AG04450 (cell line): ENCODE results near the gene IL1RL2. TPM values are rescaled to one million over a fixed set of nuclear protein-coding genes. Genes with fewer than 3 reads are reported as not detected.

ENCODE experiments used
- CTCF ChIA-PET: fragments of 300-600, 350-600 bp; formaldehyde crosslinking; extraction: SDS; loops from one replicate; lab custom pipeline; 2022; ENCODE audit warnings: antibody characterized with exemption, inconsistent platforms; lab: Charles Lee
- POLR2A ChIA-PET: fragments of 350-600 bp; formaldehyde crosslinking; extraction: SDS; loops from one replicate; lab custom pipeline; 2021; ENCODE audit warnings: antibody characterized with exemption, inconsistent platforms; lab: Yijun Ruan, JAX
- DNase-seq: peaks from one replicate; pipeline ENCODE4 v3.0.0-alpha.2; 2011; ENCODE audit warnings: low read depth, low spot score
- H3K27ac ChIP-seq: one replicate; pipeline ENCODE4 v1.5.1; 2012; ENCODE audit warnings: low read depth, low read length, control low read depth
- H3K27me3 ChIP-seq: one replicate; pipeline ENCODE4 v1.6.0; 2012; ENCODE audit warnings: low read length; ENCODE audit not compliant: control insufficient read depth, insufficient read depth
- H3K4me3 ChIP-seq: 2 replicates; pipeline ENCODE4 v1.5.1; 2011; ENCODE audit warnings: mild to moderate bottlenecking, low read depth, low read length, control low read depth
- H3K9me3 ChIP-seq: 2 replicates; pipeline ENCODE4 v1.5.1; 2012; ENCODE audit warnings: low read length; ENCODE audit not compliant: control insufficient read depth, insufficient read depth
- polyA plus RNA-seq: library from polyadenylated mRNA; depleted of rRNA; stranded (reverse); fragments of >200 nt; gene quantifications from 2 replicates; pipeline ENCODE4 v1.2.3, GENCODE V29; 2011
- TF ChIP-seq, protein P1 (sequence below): IDR thresholded peaks from 2 replicates; pipeline ENCODE4 v1.5.1; 2011; ENCODE audit warnings: low read depth, low read length, control low read depth, inconsistent platforms

The IL1RL2 gene
- polyA plus RNA-seq, 1 experiment: 0.72 TPM

GRCh38 chr2:102245266-102246151 is 58.7 kb downstream of the IL1RL2 start:
- CTCF ChIA-PET: interaction anchor here (0.6 to 3.5 kb wide), 5 partner anchors 108 to 225 kb away, joined by 3 to 17 read pairs (median 4); partner anchors contain the start of gene IL18R1
- TF ChIP-seq, protein P1, sequence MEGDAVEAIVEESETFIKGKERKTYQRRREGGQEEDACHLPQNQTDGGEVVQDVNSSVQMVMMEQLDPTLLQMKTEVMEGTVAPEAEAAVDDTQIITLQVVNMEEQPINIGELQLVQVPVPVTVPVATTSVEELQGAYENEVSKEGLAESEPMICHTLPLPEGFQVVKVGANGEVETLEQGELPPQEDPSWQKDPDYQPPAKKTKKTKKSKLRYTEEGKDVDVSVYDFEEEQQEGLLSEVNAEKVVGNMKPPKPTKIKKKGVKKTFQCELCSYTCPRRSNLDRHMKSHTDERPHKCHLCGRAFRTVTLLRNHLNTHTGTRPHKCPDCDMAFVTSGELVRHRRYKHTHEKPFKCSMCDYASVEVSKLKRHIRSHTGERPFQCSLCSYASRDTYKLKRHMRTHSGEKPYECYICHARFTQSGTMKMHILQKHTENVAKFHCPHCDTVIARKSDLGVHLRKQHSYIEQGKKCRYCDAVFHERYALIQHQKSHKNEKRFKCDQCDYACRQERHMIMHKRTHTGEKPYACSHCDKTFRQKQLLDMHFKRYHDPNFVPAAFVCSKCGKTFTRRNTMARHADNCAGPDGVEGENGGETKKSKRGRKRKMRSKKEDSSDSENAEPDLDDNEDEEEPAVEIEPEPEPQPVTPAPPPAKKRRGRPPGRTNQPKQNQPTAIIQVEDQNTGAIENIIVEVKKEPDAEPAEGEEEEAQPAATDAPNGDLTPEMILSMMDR: 0 out of 2 replicates have a peak, but pooled peaks have one; percentile 17
- H3K27ac ChIP-seq: no peak overlapping the region
- POLR2A ChIA-PET: no interaction called here
- peaks cover 6% of the 10 kb centered on the region; the same call in 1 of the 2 replicates for H3K9me3 ChIP-seq
- H3K4me3 ChIP-seq: no peak overlapping the region
- no peaks in the 10 kb centered on the region for H3K27me3 ChIP-seq
- DNase-seq: no peak

GRCh38 chr2:102250278-102250821 is 63.5 kb downstream of the IL1RL2 start:
- Histone ChIP-seq H3K27me3 (no peaks in the 10 kb centered on the region), H3K27ac (no peak overlapping the region), H3K9me3 (peaks cover 11% of the 10 kb centered on the region; the same call in 1 of the 2 replicates), H3K4me3 (no peak overlapping the region)
- CTCF ChIA-PET: interaction anchor here (0.6 to 2.5 kb wide), 8 partner anchors 10 to 366 kb away, joined by 3 to 34 read pairs (median 4); partner anchors contain the start of gene IL18R1
- no peak for DNase-seq
- TF ChIP-seq, protein P1: no peak
- POLR2A ChIA-PET: no interaction called here

DNA sequence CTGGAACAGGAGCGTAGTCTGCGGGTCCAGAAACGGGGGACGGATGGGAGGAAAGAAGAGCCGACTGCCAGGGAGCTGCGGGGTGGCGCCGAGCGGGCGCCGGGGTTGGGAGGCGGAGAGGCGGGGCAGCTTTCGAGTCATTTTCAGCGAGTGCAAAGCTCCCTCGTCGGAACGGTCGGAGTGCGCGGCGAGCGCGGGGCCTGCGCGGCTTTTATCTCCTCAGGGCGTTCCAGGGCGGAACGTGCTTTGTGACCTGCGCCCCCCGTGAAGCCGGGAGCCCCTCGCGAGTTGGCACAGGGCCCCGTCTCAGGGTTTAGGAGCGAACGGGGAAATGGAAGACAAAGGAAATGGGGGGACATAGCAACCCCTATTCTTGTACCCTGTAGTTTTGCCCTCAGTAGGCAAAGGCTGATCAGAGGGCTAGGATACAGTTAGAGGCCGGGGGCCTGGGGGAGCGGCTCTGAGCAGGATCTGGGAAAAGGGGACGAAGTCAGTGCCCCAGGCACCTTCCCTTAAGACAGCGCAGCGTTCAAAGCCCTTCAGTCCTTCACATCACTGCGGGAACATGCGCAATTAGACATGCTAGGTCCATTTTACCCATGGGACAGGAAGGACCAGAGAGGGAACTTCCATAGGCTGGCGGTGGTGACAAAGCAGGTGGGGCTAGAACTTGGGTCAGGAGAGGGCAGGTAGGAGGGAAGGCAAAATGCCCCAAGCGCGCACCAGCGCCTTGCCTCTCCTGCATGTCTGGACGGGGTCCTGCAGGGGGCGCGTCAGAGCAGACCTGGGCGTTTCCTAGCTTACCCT is 64.4 kb downstream of the IL1RL2 start:
- DNase-seq: no peak
- H3K4me3 ChIP-seq: peak overlapping the region; percentile 46
- H3K9me3 ChIP-seq: peaks cover 11% of the 10 kb centered on the region; the same call in 1 of the 2 replicates
- TF ChIP-seq, protein P1: peak; percentile 50
- no peaks in the 10 kb centered on the region for H3K27me3 ChIP-seq
- H3K27ac ChIP-seq: no peak overlapping the region
- POLR2A ChIA-PET: no interaction called here
- CTCF ChIA-PET: interaction anchor here (0.6 to 2.5 kb wide), 12 partner anchors 11 to 367 kb away, joined by 3 to 34 read pairs (median 4); partner anchors contain the start of gene IL18R1

GRCh38 chr2:102251849-102252203 is 65.0 kb downstream of the IL1RL2 start:
- POLR2A ChIA-PET: no interaction called here
- CTCF ChIA-PET: interaction anchor here (0.6 to 2.5 kb wide), 8 partner anchors 11 to 364 kb away, joined by 3 to 34 read pairs (median 3); no protein-coding TSS in a partner anchor
- TF ChIP-seq, protein P1: no peak
- Histone ChIP-seq H3K27ac (no peak overlapping the region), H3K4me3 (no peak overlapping the region), H3K9me3 (peaks cover 11% of the 10 kb centered on the region; the same call in 1 of the 2 replicates), H3K27me3 (no peaks in the 10 kb centered on the region)
- DNase-seq: no peak
